IPS DF 4.7 (cell line): ENCODE data around the gene OR6B1.
"Not testable (repeated sequence)": the region's sequence is repeated elsewhere in the genome, so short reads cannot be mapped to it uniquely, and the experiment has no call there.

Experiments used
- DNase-seq: peaks from one replicate; pipeline ENCODE4 v3.0.0-alpha.2; 2013; ENCODE audit warnings: low spot score; ENCODE audit errors: extremely low read depth

The OR6B1 gene

GRCh38 chr7:144038887-144039286, 38.8 kb downstream of the OR6B1 start:
- DNase-seq = no peak

DNA sequence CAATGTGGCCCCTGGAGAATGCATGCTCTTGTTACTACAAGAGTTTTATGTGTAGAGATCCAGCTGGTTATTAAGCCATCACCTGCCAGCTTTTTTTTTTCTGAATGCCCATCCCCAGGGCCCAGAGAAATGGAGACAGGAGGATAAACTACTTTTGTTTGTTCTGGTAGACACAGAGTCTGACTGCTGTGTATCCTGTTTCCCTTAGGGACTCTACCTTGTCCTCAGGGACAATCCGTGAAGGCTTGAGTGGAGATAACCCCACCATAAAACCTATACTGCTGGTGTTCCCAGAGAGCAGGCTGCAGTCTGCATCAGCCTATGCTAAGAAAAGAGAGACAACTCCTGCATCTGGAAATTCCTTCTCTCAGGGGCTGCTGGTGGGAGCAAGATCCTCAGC, 48.5 kb downstream of the OR6B1 start, which contains the start of gene OR2A5:
Gene OR2A5, plus strand, starts transcription at position 301 of the 400 bp plus-strand sequence. CDS start 1,454 bp downstream, outside the sequence.
- no peak for DNase-seq

- no peak for DNase-seq
Observed at GRCh38 chr7:144049491-144049890, 49.4 kb downstream of the OR6B1 start.

DNA sequence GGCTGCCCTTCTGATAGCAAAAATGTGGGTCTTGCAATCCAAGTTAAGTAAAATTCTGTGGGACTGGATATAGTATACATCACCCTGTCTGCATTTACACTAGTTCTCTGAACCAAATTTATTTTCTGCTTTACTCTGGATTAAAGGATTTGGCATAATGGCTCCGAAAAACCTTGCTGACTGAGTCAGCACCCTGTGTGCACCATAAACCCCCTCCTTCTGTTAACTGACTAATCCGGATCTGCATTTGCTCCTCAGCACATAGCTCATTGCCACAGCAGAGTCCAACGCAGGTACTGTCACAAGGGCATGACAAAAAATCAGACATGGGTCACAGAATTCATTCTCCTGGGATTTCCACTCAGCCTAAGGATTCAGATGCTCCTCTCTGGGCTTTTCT, 50.0 kb downstream of the OR6B1 start:
- DNase-seq = no peak

GRCh38 chr7:144050884-144051283, 50.8 kb downstream of the OR6B1 start:
- not testable (repeated sequence) for DNase-seq

DNA sequence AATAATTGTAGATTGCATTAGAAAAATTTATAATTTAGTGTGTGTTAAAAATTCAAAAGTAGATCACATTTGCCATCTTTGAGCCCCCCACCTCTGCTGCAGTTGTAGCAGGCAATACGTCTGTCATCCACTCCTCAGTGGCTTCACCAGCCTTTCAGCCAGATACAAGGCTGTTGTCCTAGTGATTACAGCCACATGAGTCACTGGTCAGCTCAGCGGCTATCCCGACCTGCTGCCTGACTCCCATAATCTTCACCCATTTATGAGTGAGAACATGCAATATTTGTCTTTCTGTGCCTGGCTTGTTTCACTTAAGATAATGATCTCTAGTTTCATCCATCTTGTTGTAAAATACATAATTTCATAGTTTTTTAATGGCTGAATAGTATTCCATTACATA, 57.8 kb downstream of the OR6B1 start:
- no peak for DNase-seq
